Loucy (cell line): ENCODE results near the gene CAMK1G.

Experiments used
- H2AFZ ChIP-seq: fragments of 200-600 bp; sonication (generic); 2 replicates; pipeline ENCODE4 v1.6.0; 2016; ENCODE audit warnings: antibody characterized with exemption, mild to moderate bottlenecking, low read length, moderate library complexity
- H3F3A ChIP-seq: fragments of 200-600 bp; 2 replicates; pipeline ENCODE4 v1.6.0; 2016; ENCODE audit warnings: antibody characterized with exemption, low read depth, mild to moderate bottlenecking
- H3K27me3 ChIP-seq: fragments of 200-600 bp; sonication (generic); 2 replicates; pipeline ENCODE4 v1.6.1; 2014; ENCODE audit warnings: low read length, mild to moderate bottlenecking; ENCODE audit not compliant: insufficient read depth, poor library complexity, severe bottlenecking
- H3K36me3 ChIP-seq: fragments of 200-600 bp; sonication (generic); 2 replicates; pipeline ENCODE4 v1.6.1; 2016; ENCODE audit warnings: low read length; ENCODE audit not compliant: insufficient read depth
- H3K4me1 ChIP-seq: fragments of 200-600 bp; sonication (generic); 2 replicates; pipeline ENCODE4 v1.5.1; 2014; ENCODE audit warnings: low read length, mild to moderate bottlenecking; ENCODE audit not compliant: insufficient read depth, poor library complexity, severe bottlenecking
- H3K4me2 ChIP-seq: fragments of 200-600 bp; sonication (generic); 2 replicates; pipeline ENCODE4 v1.6.0; 2014; ENCODE audit warnings: antibody characterized with exemption, low read length, low read depth, mild to moderate bottlenecking; ENCODE audit not compliant: poor library complexity, severe bottlenecking
- H3K4me3 ChIP-seq: fragments of 200-600 bp; sonication (generic); 2 replicates; pipeline ENCODE4 v1.5.1; 2014; ENCODE audit warnings: low read length, mild to moderate bottlenecking, mixed read lengths; ENCODE audit not compliant: poor library complexity, severe bottlenecking
- H3K79me2 ChIP-seq: fragments of 200-600 bp; sonication (generic); 2 replicates; pipeline ENCODE4 v1.6.1; 2014; ENCODE audit warnings: low read length; ENCODE audit not compliant: insufficient read depth
- H3K9ac ChIP-seq: fragments of 200-600 bp; sonication (generic); 2 replicates; pipeline ENCODE4 v1.6.0; 2014; ENCODE audit warnings: mild to moderate bottlenecking, low read depth, low read length, moderate library complexity; ENCODE audit not compliant: poor library complexity, severe bottlenecking
- H3K9me2 ChIP-seq: fragments of 200-600 bp; sonication (generic); replicated peaks from 2 replicates; pipeline ENCODE4 v1.6.1; 2016; ENCODE audit warnings: low read depth, low read length, mixed read lengths
- H3K9me3 ChIP-seq: fragments of 200-600 bp; sonication (generic); 2 replicates; pipeline ENCODE4 v1.6.1; 2014; ENCODE audit warnings: mild to moderate bottlenecking, antibody characterized with exemption, low read length, low read depth; ENCODE audit not compliant: insufficient read depth
- H4K20me1 ChIP-seq: fragments of 200-600 bp; sonication (generic); 2 replicates; pipeline ENCODE4 v1.6.0; 2014; ENCODE audit warnings: antibody characterized with exemption, low read length, mild to moderate bottlenecking; ENCODE audit not compliant: insufficient read depth, poor library complexity, severe bottlenecking
- CTCF ChIP-seq: fragments of 200-600 bp; sonication (generic); conservative IDR thresholded peaks from 2 replicates; pipeline ENCODE4 v1.5.1; 2014; ENCODE audit warnings: mild to moderate bottlenecking, antibody characterized with exemption, low read length
- EZH2phosphoT487 ChIP-seq: fragments of 200-600 bp; IDR thresholded peaks from 2 replicates; pipeline ENCODE4 v1.6.1; 2018; ENCODE audit warnings: antibody characterized with exemption, mild to moderate bottlenecking, moderate library complexity, borderline replicate concordance

The CAMK1G gene

GRCh38 chr1:209612646-209613399 is 29.3 kb downstream of the CAMK1G start:
- Histone ChIP-seq H3K9me3 (no peaks in the 10 kb centered on the region), H3K4me1 (no peaks in the 10 kb centered on the region), H3K36me3 (no peaks in the 10 kb centered on the region), H2AFZ (no peak overlapping the region), H3F3A (no peaks in the 10 kb centered on the region), H4K20me1 (no peaks in the 10 kb centered on the region), H3K4me2 (no peak overlapping the region), H3K27me3 (no peaks in the 10 kb centered on the region), H3K9me2 (no peaks in the 10 kb centered on the region), H3K79me2 (no peaks in the 10 kb centered on the region), H3K4me3 (no peak overlapping the region), H3K9ac (no peak overlapping the region)
- TF ChIP-seq EZH2phosphoT487 (no peak), CTCF (no peak)

- no peak overlapping the region for H3K4me2 ChIP-seq
- TF ChIP-seq EZH2phosphoT487 (no peak), CTCF (no peak)
- no peak overlapping the region for H3K4me3 ChIP-seq
- no peaks in the 10 kb centered on the region for H4K20me1 ChIP-seq
- H3K27me3 ChIP-seq = no peaks in the 10 kb centered on the region
- H3K79me2 ChIP-seq = no peaks in the 10 kb centered on the region
- H3K9me2 ChIP-seq = no peaks in the 10 kb centered on the region
- H3K9me3 ChIP-seq = no peaks in the 10 kb centered on the region
- no peaks in the 10 kb centered on the region for H3K36me3 ChIP-seq
- no peak overlapping the region for H3K9ac ChIP-seq
- no peak overlapping the region for H2AFZ ChIP-seq
- no peaks in the 10 kb centered on the region for H3F3A ChIP-seq
- H3K4me1 ChIP-seq = no peaks in the 10 kb centered on the region
Measured at GRCh38 chr1:209613400-209614150, 30.1 kb downstream of the CAMK1G start.

GRCh38 chr1:209614151-209614420 is 30.6 kb downstream of the CAMK1G start:
- no peaks in the 10 kb centered on the region for H3F3A ChIP-seq
- no peaks in the 10 kb centered on the region for H3K9me3 ChIP-seq
- no peak overlapping the region for H2AFZ ChIP-seq
- H3K36me3 ChIP-seq = no peaks in the 10 kb centered on the region
- no peaks in the 10 kb centered on the region for H3K27me3 ChIP-seq
- H3K79me2 ChIP-seq = no peaks in the 10 kb centered on the region
- TF ChIP-seq EZH2phosphoT487 = no peak
- no peak for TF ChIP-seq CTCF
- H3K4me2 ChIP-seq = no peak overlapping the region
- H3K4me1 ChIP-seq = no peaks in the 10 kb centered on the region
- no peak overlapping the region for H3K9ac ChIP-seq
- no peak overlapping the region for H3K4me3 ChIP-seq
- no peaks in the 10 kb centered on the region for H3K9me2 ChIP-seq
- H4K20me1 ChIP-seq = no peaks in the 10 kb centered on the region
